ENCODE measurements around the gene GGACT. TPM values are rescaled to one million over a fixed set of nuclear protein-coding genes. Genes with fewer than 3 reads are reported as not detected.
A peak's percentile ranks its signal among the peaks of the same experiment; 100 is the strongest.

GGACT gene
- total and polyA plus RNA-seq, 12 donors = 1.8 to 16.0 (median 10.2) TPM

DNA sequence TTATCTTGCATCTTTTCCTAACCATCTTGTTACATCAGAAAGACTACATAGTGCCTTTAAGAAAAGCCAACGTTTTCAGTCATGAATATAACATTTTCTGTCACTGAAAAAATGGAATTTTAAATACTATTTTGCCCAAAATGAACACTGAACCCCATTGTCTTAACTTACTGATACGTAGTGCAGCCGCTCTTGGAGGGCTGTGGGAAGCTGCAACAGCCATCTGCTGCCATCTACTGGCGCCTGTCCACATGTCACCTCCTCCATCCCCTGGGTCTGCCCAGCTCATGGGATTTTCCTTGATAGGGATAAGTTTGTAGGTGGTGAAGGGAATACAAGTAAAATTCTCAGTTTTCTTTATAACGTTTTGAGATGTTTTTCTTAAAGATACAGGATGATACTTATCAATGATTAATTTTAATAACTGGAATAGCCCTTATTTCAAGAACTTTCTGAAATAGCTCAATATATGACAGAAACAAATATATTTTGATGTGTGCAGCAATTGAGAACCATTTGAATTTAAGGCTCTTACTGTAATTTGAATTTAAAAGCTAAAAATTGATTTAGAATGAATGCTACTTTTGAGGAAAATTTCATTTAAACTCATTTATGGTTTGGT lies 73.7 kb downstream of the GGACT start:
- TF ChIP-seq, protein P1, sequence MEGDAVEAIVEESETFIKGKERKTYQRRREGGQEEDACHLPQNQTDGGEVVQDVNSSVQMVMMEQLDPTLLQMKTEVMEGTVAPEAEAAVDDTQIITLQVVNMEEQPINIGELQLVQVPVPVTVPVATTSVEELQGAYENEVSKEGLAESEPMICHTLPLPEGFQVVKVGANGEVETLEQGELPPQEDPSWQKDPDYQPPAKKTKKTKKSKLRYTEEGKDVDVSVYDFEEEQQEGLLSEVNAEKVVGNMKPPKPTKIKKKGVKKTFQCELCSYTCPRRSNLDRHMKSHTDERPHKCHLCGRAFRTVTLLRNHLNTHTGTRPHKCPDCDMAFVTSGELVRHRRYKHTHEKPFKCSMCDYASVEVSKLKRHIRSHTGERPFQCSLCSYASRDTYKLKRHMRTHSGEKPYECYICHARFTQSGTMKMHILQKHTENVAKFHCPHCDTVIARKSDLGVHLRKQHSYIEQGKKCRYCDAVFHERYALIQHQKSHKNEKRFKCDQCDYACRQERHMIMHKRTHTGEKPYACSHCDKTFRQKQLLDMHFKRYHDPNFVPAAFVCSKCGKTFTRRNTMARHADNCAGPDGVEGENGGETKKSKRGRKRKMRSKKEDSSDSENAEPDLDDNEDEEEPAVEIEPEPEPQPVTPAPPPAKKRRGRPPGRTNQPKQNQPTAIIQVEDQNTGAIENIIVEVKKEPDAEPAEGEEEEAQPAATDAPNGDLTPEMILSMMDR (IDR thresholded peaks at IDR 0.05) = peak; percentile 68 to 97 (median 90)
- TF ChIP-seq POLR2A (IDR thresholded peaks at IDR 0.05) = no peak
- Histone ChIP-seq H3K4me1 (replicated peaks in 1 of 2) (peaks cover 0 to 6% of the 10 kb centered on the region in 2 donors), H3K27ac (no peak overlapping the region), H3K27me3 (no peaks in the 10 kb centered on the region), H3K9me3 (replicated peaks in 1 of 3) (no peaks in the 10 kb centered on the region), H3K4me3 (no peak overlapping the region), H3K36me3 (replicated peaks in 1 of 2) (no peaks in the 10 kb centered on the region)
- 1 to 3% (median 2%) methylated on average over 5 of the region's 5 CpGs for WGBS, 4 donors
- intact Hi-C loops (cut with DNase I) = loop anchor here in 1 of 2 donors (5.0 to 10.0 kb wide), 4 partner anchors 280 to 860 kb away; no protein-coding TSS in a partner anchor
- DNase-seq = peak; percentile 67 to 91 (median 84)

DNA sequence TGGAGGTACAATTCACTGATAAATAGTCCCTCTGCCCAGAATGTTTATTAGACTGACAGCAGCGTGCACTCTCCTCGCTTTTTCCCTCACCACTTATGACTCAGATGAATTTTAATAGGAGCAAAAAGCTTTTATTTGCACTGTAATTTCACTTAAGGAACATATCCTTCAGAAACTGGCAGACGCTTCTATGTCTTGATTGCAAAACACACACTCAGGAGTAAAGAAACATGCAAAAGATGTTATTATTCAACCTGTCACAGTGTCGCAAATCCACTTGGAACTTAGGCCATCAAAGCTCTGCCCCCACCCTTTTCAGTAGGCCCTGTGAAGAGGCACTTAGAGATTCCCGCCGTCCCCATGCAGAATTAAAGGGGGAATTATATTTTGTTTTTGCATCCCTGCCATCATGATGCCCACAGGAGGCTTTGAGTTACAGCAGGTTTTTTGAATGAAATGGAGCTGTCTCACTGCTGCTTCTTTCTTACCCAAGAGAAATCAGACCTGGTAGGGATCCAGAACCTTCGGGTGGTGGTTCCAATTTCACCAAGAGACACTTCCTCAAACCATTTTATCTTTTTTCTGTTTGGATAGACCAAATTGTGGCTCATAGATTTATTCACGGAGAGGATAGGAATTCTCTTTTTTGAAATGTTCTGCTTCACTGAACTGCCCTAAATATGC lies 74.5 kb downstream of the GGACT start:
- 68 to 76% (median 72%) methylated on average over 8 of the region's 8 CpGs for WGBS, 4 donors
- Histone ChIP-seq H3K9me3 (replicated peaks in 1 of 3) (no peaks in the 10 kb centered on the region), H3K4me1 (replicated peaks in 1 of 2) (peaks cover 0 to 6% of the 10 kb centered on the region in 2 donors), H3K4me3 (no peak overlapping the region), H3K27ac (no peak overlapping the region), H3K36me3 (replicated peaks in 1 of 2) (no peaks in the 10 kb centered on the region), H3K27me3 (no peaks in the 10 kb centered on the region)
- intact Hi-C loops (cut with DNase I) = loop anchor here in 1 of 2 donors (10.0 kb wide), 3 partner anchors 279 to 859 kb away; no protein-coding TSS in a partner anchor
- TF ChIP-seq, protein P1 (IDR thresholded peaks at IDR 0.05) = no peak
- no peak for TF ChIP-seq POLR2A (IDR thresholded peaks at IDR 0.05)
- DNase-seq = no peak

DNA sequence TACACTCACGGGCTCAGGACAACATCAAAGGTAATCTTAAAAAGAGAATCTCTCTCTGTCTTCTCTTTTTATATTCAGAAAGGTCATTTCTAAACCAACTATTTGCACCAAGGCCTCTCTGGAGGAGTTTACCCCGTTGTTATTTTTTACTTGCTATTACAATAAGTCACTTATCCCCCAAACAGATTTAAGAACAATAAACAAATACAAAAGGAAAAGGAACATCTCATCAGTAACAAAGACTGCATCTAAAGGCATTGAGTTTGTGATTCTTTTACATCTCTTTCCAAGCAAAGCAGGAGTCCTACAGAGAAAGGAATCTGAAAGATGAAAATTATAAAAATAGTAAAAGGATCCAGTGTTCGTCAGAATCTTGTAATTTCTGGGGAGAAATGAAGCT lies 75.4 kb downstream of the GGACT start:
- H3K27me3 ChIP-seq = no peaks in the 10 kb centered on the region
- peaks cover 0 to 6% of the 10 kb centered on the region in 2 donors for H3K4me1 ChIP-seq (replicated peaks in 1 of 2)
- no peaks in the 10 kb centered on the region for H3K9me3 ChIP-seq (replicated peaks in 1 of 3)
- intact Hi-C loops (cut with DNase I) = loop anchor here in 1 of 2 donors (10.0 kb wide), 3 partner anchors 278 to 858 kb away; no protein-coding TSS in a partner anchor
- H3K36me3 ChIP-seq (replicated peaks in 1 of 2) = no peaks in the 10 kb centered on the region
- H3K27ac ChIP-seq = no peak overlapping the region
- no peak overlapping the region for H3K4me3 ChIP-seq
- 72 to 79% (median 76%) methylated on average over 3 of the region's 3 CpGs for WGBS, 4 donors
- no peak for TF ChIP-seq POLR2A (IDR thresholded peaks at IDR 0.05)
- TF ChIP-seq, protein P1 (IDR thresholded peaks at IDR 0.05) = no peak
- DNase-seq = no peak

DNA sequence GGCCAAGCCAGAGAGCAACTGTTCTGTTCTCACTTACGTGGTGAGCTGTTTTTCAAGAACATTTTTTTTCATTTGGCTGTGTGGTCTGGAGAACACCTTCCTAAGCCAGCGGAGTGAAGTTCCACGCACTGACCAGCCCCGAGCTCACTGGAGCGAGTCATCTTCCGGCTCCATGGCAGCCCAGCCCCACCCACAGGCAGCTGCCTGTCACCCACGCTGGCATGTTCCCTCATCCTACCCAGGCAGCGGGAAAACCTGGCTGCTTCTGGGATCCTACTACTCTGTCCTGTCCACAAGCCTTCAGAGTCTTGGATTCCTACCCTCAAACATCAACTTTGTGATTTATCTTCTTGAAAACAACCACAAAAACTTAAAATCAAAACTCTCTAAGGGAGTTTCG lies 76.2 kb downstream of the GGACT start:
- no peaks in the 10 kb centered on the region for H3K36me3 ChIP-seq (replicated peaks in 1 of 2)
- TF ChIP-seq POLR2A (IDR thresholded peaks at IDR 0.05) = no peak
- TF ChIP-seq, protein P1 (IDR thresholded peaks at IDR 0.05) = no peak
- no peaks in the 10 kb centered on the region for H3K27me3 ChIP-seq
- peaks cover 0 to 6% of the 10 kb centered on the region in 2 donors for H3K4me1 ChIP-seq (replicated peaks in 1 of 2)
- 82 to 91% (median 89%) methylated on average over 9 of the region's 9 CpGs for WGBS, 4 donors
- DNase-seq = no peak
- H3K4me3 ChIP-seq = no peak overlapping the region
- H3K27ac ChIP-seq = no peak overlapping the region
- intact Hi-C loops (cut with DNase I) = loop anchor here in 1 of 2 donors (10.0 kb wide), 3 partner anchors 278 to 858 kb away; no protein-coding TSS in a partner anchor
- H3K9me3 ChIP-seq (replicated peaks in 1 of 3) = no peaks in the 10 kb centered on the region

All from adrenal gland (tissue), 12 donors.